NCI-H345 treated with DMSO at 0.1 percent for 48 hours (cell line): ENCODE measurements around the gene ZNF366.

Experiments
- DNase-seq: peaks from one replicate; lab custom pipeline; 2025; ENCODE audit not compliant: unreplicated experiment; lab: John Stamatoyannopoulos, UW

Gene ZNF366

DNA sequence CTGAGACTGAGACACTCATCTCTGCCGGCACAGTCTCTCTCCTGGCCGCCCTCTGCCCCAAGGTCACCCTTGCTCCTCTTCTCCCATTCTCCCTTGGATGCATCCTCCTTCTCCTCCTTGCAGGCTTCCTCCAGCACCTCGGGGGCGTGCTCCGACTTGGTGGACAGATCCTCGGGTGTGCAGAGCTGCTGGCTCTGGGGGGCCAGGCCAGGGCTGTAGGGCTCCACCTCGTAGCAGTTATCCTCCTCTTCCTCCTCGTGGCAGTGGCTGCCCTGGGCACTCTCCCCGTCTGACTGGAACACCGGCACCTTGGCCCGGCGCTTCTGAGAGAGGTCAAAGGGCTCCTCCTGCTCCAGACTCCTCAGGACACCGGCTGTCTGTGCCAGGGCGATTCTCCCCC, 63.3 kb downstream of the ZNF366 start:
- no peak for DNase-seq

DNA sequence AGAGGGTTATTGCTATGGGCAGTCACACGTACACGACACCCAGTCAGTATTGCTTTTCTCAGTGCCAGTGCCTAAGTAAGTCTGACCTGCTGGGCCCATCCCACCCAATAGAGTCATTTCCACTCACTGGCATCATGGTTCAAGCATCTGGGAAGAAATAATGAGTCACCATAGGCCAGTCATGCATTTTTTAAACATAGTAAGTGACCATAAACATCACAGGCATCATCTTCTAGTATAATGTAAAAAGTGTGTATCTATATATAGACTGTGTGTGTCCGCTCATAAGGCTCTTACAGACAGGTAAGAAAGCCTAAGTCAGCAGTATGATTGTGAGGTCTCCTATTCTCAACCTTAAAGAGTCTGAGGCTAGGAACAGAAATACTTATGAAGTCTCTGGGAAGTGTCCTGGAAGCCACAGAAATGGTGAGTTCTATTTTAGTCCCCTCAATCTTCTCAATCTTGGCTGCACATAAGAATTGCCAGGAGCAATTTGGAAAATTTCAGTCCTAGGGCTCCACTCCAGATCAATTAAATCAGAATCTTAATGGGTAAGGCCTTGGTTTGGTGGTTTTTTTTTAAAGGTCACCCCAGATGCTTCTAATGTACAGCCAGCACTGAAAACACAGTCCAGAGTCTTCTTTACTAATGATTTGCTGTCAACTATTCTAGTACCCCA, 65.2 kb downstream of the ZNF366 start:
- DNase-seq = no peak

DNA sequence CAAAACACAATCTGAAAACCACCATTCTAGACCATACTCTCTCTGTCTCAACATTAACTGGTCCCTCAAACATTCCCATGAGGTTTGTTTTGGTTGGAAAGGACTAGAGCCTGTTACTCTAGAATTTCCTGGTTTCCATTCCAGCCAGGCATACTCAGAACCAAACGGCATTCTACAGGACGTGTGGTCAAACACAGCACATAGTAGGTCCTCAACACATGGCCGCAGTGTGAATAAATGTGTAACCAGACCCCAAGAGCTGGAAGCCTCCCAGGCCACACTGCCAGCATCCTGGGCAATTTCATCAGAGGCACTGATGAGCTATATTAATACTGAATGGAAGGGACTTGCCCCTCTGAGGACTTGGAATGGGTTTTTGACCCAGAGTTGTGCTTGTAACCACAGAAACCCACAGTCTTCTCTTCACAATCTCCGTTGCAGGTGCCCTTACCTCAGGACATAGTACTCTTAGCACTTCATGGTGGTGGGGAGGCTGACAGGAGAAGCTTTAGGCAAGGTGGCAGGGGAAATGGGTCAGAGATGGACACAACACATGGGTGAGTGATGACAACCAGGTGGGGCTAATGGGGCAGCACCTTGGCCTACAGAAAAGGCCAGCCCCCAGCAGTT, 66.0 kb downstream of the ZNF366 start:
- DNase-seq = no peak

DNA sequence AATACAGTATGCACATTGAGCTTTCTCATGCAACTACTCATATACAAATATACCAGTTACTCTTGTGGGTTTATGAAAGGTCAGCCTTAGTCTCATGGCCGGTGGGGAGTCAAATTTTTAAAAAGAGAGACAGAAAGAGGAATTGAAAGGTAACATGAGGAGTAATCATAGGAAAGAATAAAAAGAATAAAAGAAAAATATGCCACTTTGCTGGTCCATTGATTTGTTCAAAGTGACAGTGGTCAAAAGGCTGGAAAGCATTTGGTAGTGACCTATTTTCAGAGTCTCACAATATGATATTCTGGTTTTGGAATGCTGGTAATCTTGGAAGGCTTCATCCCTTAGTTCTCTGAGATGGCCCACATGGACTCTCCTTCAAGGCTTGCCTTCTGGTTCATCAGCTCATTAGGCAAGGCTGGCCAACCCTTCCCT, 67.0 kb downstream of the ZNF366 start:
- DNase-seq = no peak

GRCh38 chr5:72439192-72439591, 68.0 kb downstream of the ZNF366 start:
- no peak for DNase-seq

DNA sequence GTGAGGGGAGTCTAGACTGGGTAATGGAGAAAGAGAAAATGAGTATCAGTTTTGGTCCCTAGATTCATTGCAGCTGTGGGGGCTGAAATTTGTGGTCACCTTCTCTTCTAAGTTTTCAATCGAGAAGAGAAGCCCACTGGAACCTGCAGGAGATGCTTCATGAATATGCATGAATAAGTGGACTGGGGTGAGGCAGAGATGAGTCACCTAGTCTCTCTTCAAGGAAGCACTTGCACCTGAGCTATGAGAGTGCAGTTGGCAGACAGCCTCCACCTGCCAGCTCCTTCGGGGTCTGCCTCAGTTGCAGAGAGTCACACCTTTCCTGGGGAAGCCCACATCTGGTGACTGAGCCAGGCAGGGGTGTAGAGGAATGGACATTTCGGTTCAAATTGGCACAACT, 69.1 kb downstream of the ZNF366 start:
- no peak for DNase-seq

DNA sequence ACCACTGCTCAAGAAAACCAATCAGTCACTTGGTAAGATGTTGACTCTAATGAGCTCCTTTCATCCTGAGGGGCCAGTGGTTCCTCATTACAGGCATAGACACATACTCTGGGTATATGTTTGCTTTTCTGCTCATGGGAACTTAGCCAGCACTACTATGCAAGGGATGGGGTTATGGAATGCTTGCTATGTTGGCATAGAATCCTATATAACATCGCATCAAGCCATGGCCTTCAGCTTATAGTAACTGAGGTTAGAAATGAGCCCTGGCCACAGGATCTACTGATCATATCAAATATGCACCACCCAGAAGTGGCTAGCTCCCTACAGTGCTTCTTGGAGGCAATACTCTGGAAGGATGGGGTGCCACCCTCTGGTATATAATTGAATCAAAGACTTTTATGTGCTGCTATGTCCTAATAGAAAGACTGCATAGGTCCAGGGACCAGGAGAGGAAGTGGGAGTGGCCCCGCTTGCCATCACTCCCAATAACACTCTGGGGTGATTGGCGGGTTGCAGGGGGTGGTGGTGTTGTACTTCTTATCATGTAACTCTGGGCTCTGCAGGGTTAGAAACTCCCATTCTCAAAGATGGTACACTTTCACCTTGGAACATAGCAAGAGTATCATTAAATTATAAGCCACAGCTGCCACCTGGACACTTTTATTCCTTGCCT, 70.3 kb downstream of the ZNF366 start:
- no peak for DNase-seq

DNA sequence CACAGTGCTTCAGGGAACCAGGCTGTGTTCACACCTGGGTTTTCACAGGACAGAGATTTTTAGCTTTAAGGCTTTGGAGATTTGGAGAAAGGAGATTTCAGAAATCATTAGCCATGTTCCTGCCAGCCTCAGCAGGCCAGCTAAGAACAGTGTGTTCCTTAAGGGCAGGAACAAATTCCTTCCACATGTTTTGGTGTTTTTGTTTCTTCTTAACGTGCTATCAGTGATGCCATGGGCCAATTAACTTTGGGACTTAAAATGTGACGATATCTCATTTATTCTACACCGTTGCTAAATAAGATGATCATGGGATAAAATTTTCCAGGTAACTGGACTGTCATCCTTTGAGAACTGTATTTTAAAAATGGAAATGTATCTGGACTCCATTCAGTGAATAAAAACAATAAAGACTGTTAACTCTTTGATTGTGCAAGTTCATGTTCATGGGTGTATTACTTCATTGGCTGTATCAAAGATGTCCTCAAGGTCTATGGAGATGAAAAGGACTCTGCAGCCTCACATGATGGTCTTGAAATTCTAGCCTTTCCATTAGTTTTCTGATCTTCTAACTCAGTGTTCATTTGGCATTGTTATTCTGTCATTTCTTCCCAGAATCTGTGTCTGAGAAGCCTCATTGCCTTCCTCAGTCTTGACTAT, 72.3 kb downstream of the ZNF366 start:
- DNase-seq = no peak

DNA sequence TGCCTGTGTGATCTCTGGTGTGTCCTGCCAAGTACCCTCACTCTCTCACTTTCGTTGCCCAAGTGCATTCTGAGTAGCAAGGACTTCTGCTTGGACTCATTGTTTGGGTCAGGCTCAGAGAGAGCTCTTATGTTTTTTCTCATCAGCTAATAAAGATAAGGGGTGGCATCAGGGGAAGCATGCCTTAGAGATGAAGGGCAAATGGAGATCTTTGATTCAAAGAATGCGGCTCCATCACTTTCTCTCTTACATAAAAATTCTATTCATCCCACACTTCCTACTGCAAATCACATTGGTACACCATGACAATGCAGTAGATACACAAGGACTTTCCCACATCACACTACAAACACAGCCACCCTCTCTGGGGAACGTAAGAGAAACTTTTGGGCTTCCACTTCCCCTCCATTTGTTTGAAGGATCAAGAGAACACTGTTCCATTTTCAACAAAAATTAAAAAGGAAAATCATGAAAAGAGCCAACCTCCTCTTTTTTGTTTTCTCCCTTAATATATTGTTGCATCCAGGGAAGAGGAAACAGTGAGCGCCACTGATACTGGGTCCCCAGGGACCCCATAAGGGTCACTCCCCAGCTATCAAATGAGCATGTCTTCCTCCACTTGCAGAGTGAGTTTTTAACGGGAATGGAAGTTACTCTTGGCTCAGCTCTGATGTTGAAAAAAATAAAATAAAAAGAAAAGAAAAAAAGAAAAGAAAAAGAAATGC, 73.0 kb downstream of the ZNF366 start:
- no peak for DNase-seq

DNA sequence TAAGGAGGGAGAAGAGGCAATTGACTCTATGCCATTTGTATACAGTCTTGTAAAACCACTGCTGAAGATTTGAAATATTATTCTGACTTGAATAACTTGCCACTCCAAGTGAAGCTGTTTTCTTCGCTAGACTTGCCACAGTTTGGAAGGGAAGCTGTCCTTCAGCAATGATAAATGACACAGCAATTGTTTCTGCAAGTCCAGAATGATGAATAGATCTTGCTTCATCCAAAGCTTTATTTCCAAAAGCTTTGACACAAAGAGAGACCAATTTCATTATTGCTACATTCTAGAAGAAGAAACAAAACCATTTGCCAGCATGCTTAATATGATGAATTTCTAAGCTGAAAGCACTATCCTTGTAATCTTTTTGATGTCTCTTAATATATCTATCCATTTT, 73.7 kb downstream of the ZNF366 start:
- no peak for DNase-seq

- DNase-seq = no peak
Observed at GRCh38 chr5:72428669-72429068, 78.5 kb downstream of the ZNF366 start.

DNA sequence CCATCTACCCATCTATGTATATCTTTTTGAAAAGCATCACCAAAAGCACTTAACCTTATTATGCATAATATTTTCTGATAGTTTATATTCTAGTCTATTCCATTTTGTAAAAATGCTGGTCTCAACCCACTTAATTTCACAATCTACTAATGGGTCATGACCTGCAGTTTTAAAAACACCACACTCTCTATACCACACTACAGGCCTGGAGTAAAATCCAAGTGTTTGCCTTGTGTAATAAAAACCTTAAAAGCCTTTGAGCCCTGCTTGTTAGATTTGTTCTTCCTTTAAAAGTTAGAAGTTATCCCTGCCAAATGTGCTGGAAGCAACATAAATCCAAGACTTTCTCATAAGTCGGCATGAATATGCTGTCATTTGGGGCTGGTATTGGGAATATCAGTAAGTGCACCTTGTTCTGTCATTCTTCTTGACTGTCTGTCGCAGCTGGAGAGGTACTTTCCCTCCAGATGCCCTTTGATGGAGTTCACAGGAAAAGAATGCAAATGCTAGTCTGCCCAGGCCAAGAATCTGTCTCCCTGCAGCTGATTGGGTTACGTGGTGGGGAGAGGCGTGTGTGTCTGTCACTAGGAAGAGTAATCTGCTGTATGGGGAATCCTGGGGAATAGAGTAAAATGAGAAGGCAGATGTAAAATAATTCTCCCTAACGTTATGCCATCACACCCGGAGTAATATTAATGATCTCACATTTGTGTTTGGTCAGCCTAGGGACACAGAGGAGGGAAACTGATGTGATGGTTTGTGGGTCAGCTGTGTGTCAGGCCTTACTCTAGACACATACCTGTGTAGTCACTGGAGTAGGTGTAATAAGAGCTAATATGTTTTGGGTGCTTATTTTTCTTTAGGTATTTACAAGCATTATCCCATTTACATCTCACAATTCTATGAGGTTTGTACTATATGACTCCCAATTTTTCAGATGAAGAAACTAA, 79.4 kb downstream of the ZNF366 start:
- no peak for DNase-seq

DNA sequence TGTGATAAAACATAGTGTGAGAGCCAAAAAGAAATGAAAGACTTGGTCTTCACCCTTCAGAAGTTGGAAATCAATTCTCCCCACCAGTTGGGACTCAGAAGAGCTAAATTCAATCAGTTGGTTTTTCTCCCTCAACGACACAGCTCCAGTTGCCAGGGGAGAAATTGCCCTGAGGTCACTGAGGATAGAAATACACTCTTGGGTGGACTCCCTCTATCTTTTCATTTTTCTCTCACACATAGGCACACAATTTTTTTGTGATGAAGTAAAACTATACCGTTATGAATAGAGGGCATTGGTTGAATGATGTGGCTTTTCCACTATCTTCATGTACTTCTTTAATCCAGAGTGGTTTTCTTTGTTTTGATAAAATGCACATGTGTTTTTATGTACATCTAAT, 80.2 kb downstream of the ZNF366 start:
- DNase-seq = no peak

DNA sequence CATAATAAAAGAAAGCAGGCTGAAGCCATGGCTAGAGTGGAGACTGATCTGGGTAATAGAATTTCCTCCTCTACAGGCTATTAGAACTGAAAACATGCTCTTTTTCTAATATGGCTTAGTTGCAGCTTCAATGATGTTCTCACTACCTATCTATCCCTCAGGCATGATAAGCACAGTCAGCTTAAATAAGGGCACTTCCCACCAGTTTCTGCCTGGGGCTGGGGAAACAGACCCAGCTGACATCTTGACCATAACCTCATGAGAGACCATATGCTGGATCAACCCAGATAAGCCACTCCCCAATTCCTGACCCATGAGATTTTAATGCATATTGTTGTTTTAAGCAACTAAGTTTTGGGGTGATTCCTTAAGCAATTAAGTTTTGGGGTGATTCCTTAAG, 81.2 kb downstream of the ZNF366 start:
- DNase-seq = no peak

DNA sequence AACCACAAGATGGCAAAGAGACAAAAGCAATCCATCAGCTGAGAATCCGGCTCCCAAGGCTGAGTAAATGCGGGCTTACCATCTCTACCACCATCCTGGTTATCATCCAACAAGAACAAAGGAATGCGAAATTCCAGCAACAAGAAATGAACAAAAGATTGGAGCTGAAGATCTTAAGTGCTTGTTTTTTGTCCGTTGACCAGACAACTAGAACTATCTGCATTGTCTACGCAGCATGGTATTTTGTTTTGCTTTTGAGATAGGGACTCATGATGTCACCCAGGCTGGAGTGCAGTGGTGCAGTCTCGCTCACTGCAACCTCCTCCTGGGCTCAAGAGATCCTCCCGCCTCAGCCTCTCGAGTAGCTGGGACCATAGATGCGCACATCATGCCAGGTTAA, 88.9 kb downstream of the ZNF366 start:
- DNase-seq = no peak

- no peak for DNase-seq
Observed at GRCh38 chr5:72417333-72418062, 89.7 kb downstream of the ZNF366 start.

GRCh38 chr5:72415616-72416325, 91.4 kb downstream of the ZNF366 start:
- DNase-seq = no peak

DNA sequence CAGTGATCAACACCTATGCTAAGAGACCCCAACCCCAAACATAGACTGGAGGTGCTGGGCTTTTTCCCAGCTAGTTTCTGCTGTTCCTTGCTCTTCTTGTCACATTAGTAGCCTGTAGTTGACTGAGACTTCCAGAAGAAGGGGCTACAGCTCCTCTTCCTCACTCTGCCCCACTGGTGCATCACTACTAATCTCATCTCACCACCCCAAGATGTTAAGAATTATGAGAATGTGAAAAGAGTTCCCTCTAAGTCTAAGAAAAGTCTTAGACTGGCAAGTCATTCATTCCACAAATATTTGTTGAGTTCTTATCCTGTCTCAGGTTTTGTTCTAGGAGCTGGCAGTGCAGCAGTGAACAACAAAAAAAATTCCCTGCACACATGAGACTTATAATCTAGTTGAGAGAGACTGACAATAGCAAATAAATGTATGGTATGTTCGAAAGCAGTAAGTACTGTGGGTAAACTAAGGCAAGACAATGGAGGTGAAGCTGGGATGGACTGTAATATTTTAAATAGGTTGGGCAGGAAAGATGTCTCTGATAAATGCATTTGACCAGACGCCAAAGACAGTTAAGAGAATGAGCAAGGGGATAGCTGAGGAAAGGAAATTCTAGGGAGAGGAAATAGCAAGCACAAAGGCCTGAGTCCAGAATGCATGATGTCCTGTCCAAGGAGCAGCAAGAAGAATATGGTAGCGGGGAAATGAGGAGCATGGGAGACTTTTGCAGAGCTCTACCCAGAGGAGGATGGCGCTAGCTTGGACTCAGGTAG, 94.7 kb downstream of the ZNF366 start:
- no peak for DNase-seq
